Kidney (tissue), 14 donors: ENCODE data around the gene DST. TPM values are rescaled to one million over a fixed set of nuclear protein-coding genes. Genes with fewer than 3 reads are reported as not detected.

Experiments
- DNase-seq, 5 donors: peaks; one replicate each; pipeline ENCODE4 v3.0.0-alpha.2; 2013 to 2020
- FAIRE-seq: peaks from 2 replicates; lab custom pipeline; 2012; peaks lifted over from hg19 to GRCh38; lab: Jason Lieb, UNC
- H3K27ac ChIP-seq, 2 donors: one replicate each; pipeline ENCODE4 v1.7.0; 2013; ENCODE audit warnings: low read depth in 2 of 2, low read length in 2 of 2, inconsistent platforms in 1 of 2
- H3K27me3 ChIP-seq: one replicate; pipeline ENCODE4 v1.7.1; 2013; ENCODE audit warnings: low read length, inconsistent platforms; ENCODE audit not compliant: control insufficient read depth, insufficient read depth
- H3K36me3 ChIP-seq, 3 donors: one replicate each; pipeline versions ENCODE4 v1.7.0 to v1.7.1; 2013; ENCODE audit warnings: low read length in 3 of 3, control low read depth in 1 of 3, inconsistent platforms in 1 of 3; ENCODE audit not compliant: insufficient read depth in 3 of 3, control insufficient read depth in 2 of 3
- H3K4me1 ChIP-seq, 3 donors: one replicate each; pipeline versions ENCODE4 v1.7.0 to v1.7.1; 2013; ENCODE audit warnings: low read length in 3 of 3, inconsistent platforms in 1 of 3, low read depth in 1 of 3; ENCODE audit not compliant: control insufficient read depth in 2 of 3, insufficient read depth in 2 of 3
- H3K4me3 ChIP-seq, 3 donors: one replicate each; pipeline versions ENCODE4 v1.7.0 to v1.8.1; 2013; ENCODE audit warnings: low read length in 3 of 3, control low read depth in 1 of 3, inconsistent platforms in 1 of 3
- H3K9ac ChIP-seq, 3 donors: one replicate each; pipeline versions ENCODE4 v1.7.0 to v1.7.1; 2013; ENCODE audit warnings: low read length in 3 of 3, control low read depth in 1 of 3, inconsistent platforms in 1 of 3
- H3K9me3 ChIP-seq, 3 donors: one replicate each; pipeline versions ENCODE4 v1.7.0 to v1.7.1; 2013; ENCODE audit warnings: low read length in 3 of 3, control low read depth in 1 of 3, inconsistent platforms in 1 of 3; ENCODE audit not compliant: control insufficient read depth in 2 of 3, insufficient read depth in 1 of 3
- intact Hi-C: fragments of 100-400 bp; cut with DNase I; formaldehyde crosslinking; loops from one replicate; pipeline ENCODE4 v1.11.1; 2022
- polyA plus RNA-seq: library from polyadenylated mRNA; stranded (reverse); fragments of 350-450 nt; fragmentation: Illumina TruSeq; extraction: RNeasy Lipid Tissue Mini Kit (QIAGEN cat#74804); gene quantifications from one replicate; pipeline ENCODE4 v1.2.3, GENCODE V29; 2014; ENCODE audit warnings: low read depth, low replicate concordance; ENCODE audit not compliant: insufficient read depth
- total RNA-seq: library from RNA; stranded (reverse); fragmentation: NEBNext Ultra II Directional; extraction: Animal tissue kit (Norgen Biotek cat#: 25700); gene quantifications from one replicate; pipeline ENCODE4 v1.2.1, GENCODE V29; 2021
- TF ChIP-seq, protein P1 (sequence below): IDR thresholded peaks from 3 replicates; pipeline ENCODE4 v1.5.1; 2012; ENCODE audit warnings: mild to moderate bottlenecking, moderate library complexity, borderline replicate concordance; ENCODE audit not compliant: insufficient read depth; ENCODE audit errors: extremely low read depth
- donor health status: control.
- donor health status: control.
- donor health status: control.
- donor health status: control.
- donor health status: control.
- donor health status: DM: yes; HTN: yes; CAD: no.
- donor health status: Normal renal cell carcinoma (clear cell type).

The DST gene
- total and polyA plus RNA-seq, 2 donors from 2014 or later: 68.2 to 259 TPM

DNA sequence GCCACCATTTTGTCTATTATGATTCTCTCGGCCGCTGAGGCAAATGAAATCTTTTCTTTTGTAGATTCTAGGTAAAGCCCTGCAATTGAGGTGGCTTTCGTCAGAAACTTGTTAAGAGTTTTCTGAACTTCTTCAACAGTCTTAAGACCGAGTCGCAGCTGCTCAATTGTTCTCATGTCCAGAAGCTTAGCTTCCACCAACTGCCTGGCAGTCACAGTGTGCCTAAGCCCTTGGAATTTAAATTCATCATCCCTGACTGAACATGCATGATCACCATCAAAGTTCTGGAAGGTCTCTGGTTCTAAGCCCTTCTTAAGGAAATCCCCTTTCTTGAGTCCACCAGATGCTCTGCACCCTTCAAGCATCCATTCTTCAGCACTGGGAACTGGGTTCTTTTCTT is 25.7 kb downstream of the DST start:
- no peaks in the 10 kb centered on the region for H3K27me3 ChIP-seq
- no peaks in the 10 kb centered on the region for H3K4me1 ChIP-seq
- H3K27ac ChIP-seq: no peak overlapping the region
- H3K36me3 ChIP-seq: peaks cover 0 to 9% (median 0%) of the 10 kb centered on the region in 3 donors
- no peaks in the 10 kb centered on the region for H3K9me3 ChIP-seq
- DNase-seq (no peak), FAIRE-seq (no peak)
- TF ChIP-seq, protein P1, sequence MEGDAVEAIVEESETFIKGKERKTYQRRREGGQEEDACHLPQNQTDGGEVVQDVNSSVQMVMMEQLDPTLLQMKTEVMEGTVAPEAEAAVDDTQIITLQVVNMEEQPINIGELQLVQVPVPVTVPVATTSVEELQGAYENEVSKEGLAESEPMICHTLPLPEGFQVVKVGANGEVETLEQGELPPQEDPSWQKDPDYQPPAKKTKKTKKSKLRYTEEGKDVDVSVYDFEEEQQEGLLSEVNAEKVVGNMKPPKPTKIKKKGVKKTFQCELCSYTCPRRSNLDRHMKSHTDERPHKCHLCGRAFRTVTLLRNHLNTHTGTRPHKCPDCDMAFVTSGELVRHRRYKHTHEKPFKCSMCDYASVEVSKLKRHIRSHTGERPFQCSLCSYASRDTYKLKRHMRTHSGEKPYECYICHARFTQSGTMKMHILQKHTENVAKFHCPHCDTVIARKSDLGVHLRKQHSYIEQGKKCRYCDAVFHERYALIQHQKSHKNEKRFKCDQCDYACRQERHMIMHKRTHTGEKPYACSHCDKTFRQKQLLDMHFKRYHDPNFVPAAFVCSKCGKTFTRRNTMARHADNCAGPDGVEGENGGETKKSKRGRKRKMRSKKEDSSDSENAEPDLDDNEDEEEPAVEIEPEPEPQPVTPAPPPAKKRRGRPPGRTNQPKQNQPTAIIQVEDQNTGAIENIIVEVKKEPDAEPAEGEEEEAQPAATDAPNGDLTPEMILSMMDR: no peak
- no peak overlapping the region for H3K4me3 ChIP-seq
- intact Hi-C loops: no loop called here
- no peak overlapping the region for H3K9ac ChIP-seq

DNA sequence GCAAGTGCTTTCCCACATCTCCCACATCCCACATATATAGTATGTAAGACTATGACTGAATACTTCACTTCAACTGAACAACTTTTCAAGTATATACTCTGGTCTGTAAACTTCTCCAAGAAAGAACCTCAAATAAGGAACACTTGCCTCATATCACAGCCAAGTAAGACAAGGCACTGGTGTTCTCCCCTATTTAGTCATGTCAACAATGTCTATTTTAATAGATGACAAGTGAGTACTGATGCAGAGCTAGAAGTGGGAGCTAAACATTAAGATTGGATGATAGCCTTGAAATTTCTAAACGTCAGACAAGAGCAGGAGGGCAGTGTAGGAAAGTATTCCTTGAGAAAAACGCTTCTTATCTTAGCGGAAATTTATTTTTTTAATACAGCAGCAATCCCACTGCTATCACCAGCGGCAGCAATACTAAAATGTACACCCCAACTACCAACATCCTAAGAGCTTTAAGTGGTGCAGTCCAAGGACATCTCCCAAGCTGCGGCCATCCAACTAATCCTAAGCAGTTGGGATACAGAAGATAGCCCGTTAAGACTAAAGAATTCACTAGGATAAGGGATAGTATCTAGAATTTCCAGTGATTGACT is 29.3 kb downstream of the DST start:
- H3K9ac ChIP-seq: no peak overlapping the region
- no peak overlapping the region for H3K27ac ChIP-seq
- no peak for DNase-seq
- H3K9me3 ChIP-seq: no peaks in the 10 kb centered on the region
- H3K36me3 ChIP-seq: peaks cover 0 to 7% (median 0%) of the 10 kb centered on the region in 3 donors
- intact Hi-C loops: no loop called here
- FAIRE-seq: no peak
- H3K4me3 ChIP-seq: no peak overlapping the region
- H3K27me3 ChIP-seq: no peaks in the 10 kb centered on the region
- TF ChIP-seq, protein P1: no peak
- no peaks in the 10 kb centered on the region for H3K4me1 ChIP-seq

DNA sequence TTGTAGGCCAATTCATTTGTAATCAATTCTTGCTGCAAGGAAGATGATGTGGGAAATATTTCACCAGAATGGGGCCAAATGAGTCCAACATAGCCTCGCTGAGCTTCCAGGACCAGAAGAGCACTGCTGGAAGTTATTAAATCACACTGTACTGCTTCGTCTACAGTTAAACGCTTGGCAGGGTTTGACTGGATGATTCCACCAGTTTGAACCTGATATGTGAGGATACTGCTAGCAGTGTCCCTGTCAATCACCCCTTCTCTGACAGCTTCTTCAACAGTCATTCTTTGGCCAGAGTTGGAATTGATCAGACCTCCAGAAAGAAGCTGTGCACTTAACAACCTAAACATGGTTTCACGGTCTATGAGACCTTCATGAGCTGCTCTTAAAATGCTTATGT is 34.4 kb downstream of the DST start:
- FAIRE-seq (no peak), DNase-seq (no peak)
- H3K4me3 ChIP-seq: no peak overlapping the region
- intact Hi-C loops: no loop called here
- no peaks in the 10 kb centered on the region for H3K9me3 ChIP-seq
- H3K4me1 ChIP-seq: no peaks in the 10 kb centered on the region
- H3K27me3 ChIP-seq: no peaks in the 10 kb centered on the region
- H3K27ac ChIP-seq: no peak overlapping the region
- TF ChIP-seq, protein P1: no peak
- H3K9ac ChIP-seq: no peak overlapping the region
- H3K36me3 ChIP-seq: peaks cover 0 to 11% (median 0%) of the 10 kb centered on the region in 3 donors
